ENCODE data around the gene VPS4A. TPM values are rescaled to one million over a fixed set of nuclear protein-coding genes. Genes with fewer than 3 reads are reported as not detected.

Gene VPS4A
- total RNA-seq, 1 experiment from 2014 or later = 27.3 TPM

GRCh38 chr16:69338557-69339288 is 27.6 kb downstream of the VPS4A start:
- ATAC-seq = no peak
- Histone ChIP-seq H3K4me1 (ENCODE audit: insufficient read depth, low read length) (peaks cover 23% of the 10 kb centered on the region), H3F3A (ENCODE audit: low read length, unreplicated experiment) (no peaks in the 10 kb centered on the region), H3K79me2 (ENCODE audit: low read length) (peaks cover 57% of the 10 kb centered on the region), H3K27ac (ENCODE audit: low read length) (peak overlapping the region; percentile 32; the same call in 1 of the 2 replicates), H3K9me2 (replicated peaks; ENCODE audit: low read length) (no peaks in the 10 kb centered on the region), H3K27me3 (ENCODE audit: low read length) (no peaks in the 10 kb centered on the region), H4K20me1 (ENCODE audit: low read length) (no peaks in the 10 kb centered on the region), H3K9ac (ENCODE audit: low read length) (peak overlapping the region; percentile 99), H3K36me3 (ENCODE audit: low read depth, low read length) (peaks cover 36% of the 10 kb centered on the region), H3K4me3 (ENCODE audit: low read length) (peak overlapping the region; percentile 83), H3K4me2 (ENCODE audit: low read length) (peak overlapping the region; percentile 88), H2AFZ (ENCODE audit: low read length) (peak overlapping the region; percentile 48), H3K9me3 (ENCODE audit: low read length) (no peaks in the 10 kb centered on the region)
- BruUV-seq (replicated peaks) = TSS peak; percentile 45
- intact Hi-C loops (cut with micrococcal nuclease) = loop anchor here (1.0 kb wide), 2 partner anchors 27 to 275 kb away; partner anchors contain the start of gene VPS4A
- ChIA-PET CTCF (interaction anchor here (0.6 kb wide), 1 partner anchor 46 kb away, joined by 3 read pairs; no protein-coding TSS in a partner anchor), POLR2A (ENCODE audit: unreplicated experiment) (no interaction called here)
- TF ChIP-seq, protein P1, sequence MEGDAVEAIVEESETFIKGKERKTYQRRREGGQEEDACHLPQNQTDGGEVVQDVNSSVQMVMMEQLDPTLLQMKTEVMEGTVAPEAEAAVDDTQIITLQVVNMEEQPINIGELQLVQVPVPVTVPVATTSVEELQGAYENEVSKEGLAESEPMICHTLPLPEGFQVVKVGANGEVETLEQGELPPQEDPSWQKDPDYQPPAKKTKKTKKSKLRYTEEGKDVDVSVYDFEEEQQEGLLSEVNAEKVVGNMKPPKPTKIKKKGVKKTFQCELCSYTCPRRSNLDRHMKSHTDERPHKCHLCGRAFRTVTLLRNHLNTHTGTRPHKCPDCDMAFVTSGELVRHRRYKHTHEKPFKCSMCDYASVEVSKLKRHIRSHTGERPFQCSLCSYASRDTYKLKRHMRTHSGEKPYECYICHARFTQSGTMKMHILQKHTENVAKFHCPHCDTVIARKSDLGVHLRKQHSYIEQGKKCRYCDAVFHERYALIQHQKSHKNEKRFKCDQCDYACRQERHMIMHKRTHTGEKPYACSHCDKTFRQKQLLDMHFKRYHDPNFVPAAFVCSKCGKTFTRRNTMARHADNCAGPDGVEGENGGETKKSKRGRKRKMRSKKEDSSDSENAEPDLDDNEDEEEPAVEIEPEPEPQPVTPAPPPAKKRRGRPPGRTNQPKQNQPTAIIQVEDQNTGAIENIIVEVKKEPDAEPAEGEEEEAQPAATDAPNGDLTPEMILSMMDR (conservative IDR thresholded peaks at IDR 0.05; ENCODE audit: low read depth, low read length) = no peak
- TF ChIP-seq EZH2 (IDR thresholded peaks at IDR 0.05; ENCODE audit: low read length, unreplicated experiment) (no peak), EZH2phosphoT487 (IDR thresholded peaks at IDR 0.05; ENCODE audit: borderline replicate concordance, low read length) (no peak)
- no peak for DNase-seq

GRCh38 chr16:69339289-69340094 is 28.3 kb downstream of the VPS4A start, which contains the start of the genes COG8 and NIP7:
TSS of gene COG8 (minus strand) at chr16:69339564. CDS start at chr16:69339552, 12 bp downstream.
TSS of gene NIP7 (plus strand) at chr16:69339772. CDS start at chr16:69339830, 58 bp downstream.
- intact Hi-C loops (cut with micrococcal nuclease) = loop anchor here (1.0 kb wide), 2 partner anchors 28 to 274 kb away; partner anchors contain the start of gene VPS4A
- H2AFZ ChIP-seq (ENCODE audit: low read length) = peak within 1 kb of the TSS; percentile 61
- H3K9me3 ChIP-seq (ENCODE audit: low read length) = no peaks in the 10 kb centered on the region
- CTCF ChIA-PET = interaction anchor here (0.6 kb wide), 1 partner anchor 45 kb away, joined by 3 read pairs; no protein-coding TSS in a partner anchor
- H3K27ac ChIP-seq (ENCODE audit: low read length) = peak within 1 kb of the TSS; percentile 70
- peaks cover 29% of the 10 kb centered on the region for H3K36me3 ChIP-seq (ENCODE audit: low read depth, low read length)
- peaks cover 57% of the 10 kb centered on the region for H3K79me2 ChIP-seq (ENCODE audit: low read length)
- H3K4me2 ChIP-seq (ENCODE audit: low read length) = peak within 1 kb of the TSS; percentile 88
- POLR2A ChIA-PET (ENCODE audit: unreplicated experiment) = no interaction called here
- peak; percentile 97 for ATAC-seq
- H3F3A ChIP-seq (ENCODE audit: low read length, unreplicated experiment) = no peaks in the 10 kb centered on the region
- peaks cover 23% of the 10 kb centered on the region for H3K4me1 ChIP-seq (ENCODE audit: insufficient read depth, low read length)
- no peaks in the 10 kb centered on the region for H4K20me1 ChIP-seq (ENCODE audit: low read length)
- peak within 1 kb of the TSS; percentile 99 for H3K9ac ChIP-seq (ENCODE audit: low read length)
- peak; percentile 97 for DNase-seq
- BruUV-seq (replicated peaks) = TSS peak; percentile 77
- TF ChIP-seq EZH2phosphoT487 (IDR thresholded peaks at IDR 0.05; ENCODE audit: borderline replicate concordance, low read length) = no peak
- TF ChIP-seq, protein P1 (conservative IDR thresholded peaks at IDR 0.05; ENCODE audit: low read depth, low read length) = peak; percentile 62
- peak within 1 kb of the TSS; percentile 83 for H3K4me3 ChIP-seq (ENCODE audit: low read length)
- H3K27me3 ChIP-seq (ENCODE audit: low read length) = no peaks in the 10 kb centered on the region
- H3K9me2 ChIP-seq (replicated peaks; ENCODE audit: low read length) = no peaks in the 10 kb centered on the region
